C4-2B (cell line): ENCODE data around the gene INPP4A.

Source experiments
- CTCF ChIP-seq: fragments of 450-650 bp; conservative IDR thresholded peaks from 2 replicates; pipeline ENCODE4 v1.5.1; 2017; ENCODE audit warnings: mild to moderate bottlenecking
- ZFX ChIP-seq: fragments of 450-650 bp; IDR thresholded peaks from 2 replicates; pipeline ENCODE4 v1.6.1; 2017

GRCh38 chr2:98541906-98542305 lies 97.2 kb downstream of the INPP4A start:
- TF ChIP-seq CTCF (no peak), ZFX (no peak)
